GM19025 (cell line): ENCODE data around the gene PSMA6.
"Not testable (repeated sequence)": the region's sequence is repeated elsewhere in the genome, so short reads cannot be mapped to it uniquely, and the experiment has no call there.

ENCODE experiments used
- ATAC-seq: cut with Tn5 transposase; IDR thresholded peaks from one replicate; pipeline ENCODE4 v1.9.1; 2021; ENCODE audit warnings: mild to moderate bottlenecking, low read depth, moderate library complexity; ENCODE audit not compliant: unreplicated experiment

Gene PSMA6

GRCh38 chr14:35292051-35292769, at the start of gene PSMA6:
Gene PSMA6, plus strand, starts transcription at chr14:35292382. Its CDS starts 95 bp downstream, at chr14:35292477.
- peak; percentile 89 for ATAC-seq

GRCh38 chr14:35242599-35243311, 49.4 kb upstream of the PSMA6 start:
- ATAC-seq, result no peak

GRCh38 chr14:35243956-35244355, 48.2 kb upstream of the PSMA6 start:
- ATAC-seq, result no peak

GRCh38 chr14:35244542-35244941, 47.6 kb upstream of the PSMA6 start:
- no peak for ATAC-seq

GRCh38 chr14:35245051-35245450, 47.1 kb upstream of the PSMA6 start:
- no peak for ATAC-seq

- ATAC-seq, result no peak
These were observed 44.3 kb upstream of the PSMA6 start for GRCh38 chr14:35247777-35248475.

GRCh38 chr14:35248476-35248788, 43.8 kb upstream of the PSMA6 start:
- ATAC-seq, result no peak

GRCh38 chr14:35250319-35250718, 41.9 kb upstream of the PSMA6 start:
- no peak for ATAC-seq

- no peak for ATAC-seq
These were observed 39.7 kb upstream of the PSMA6 start for GRCh38 chr14:35252451-35252868.

GRCh38 chr14:35253056-35253455, 39.1 kb upstream of the PSMA6 start:
- ATAC-seq, result not testable (repeated sequence)

- ATAC-seq, result not testable (repeated sequence)
These were observed 38.1 kb upstream of the PSMA6 start for GRCh38 chr14:35254034-35254622.

- no peak for ATAC-seq
These were observed 37.4 kb upstream of the PSMA6 start for GRCh38 chr14:35254736-35255135.

- ATAC-seq, result no peak
These were observed 36.5 kb upstream of the PSMA6 start for GRCh38 chr14:35255711-35256110.

- ATAC-seq, result no peak
These were observed 34.4 kb upstream of the PSMA6 start for GRCh38 chr14:35257809-35258208.

- no peak for ATAC-seq
These were observed 33.8 kb upstream of the PSMA6 start for GRCh38 chr14:35258420-35258819.

GRCh38 chr14:35261774-35262173, 30.4 kb upstream of the PSMA6 start:
- no peak for ATAC-seq

GRCh38 chr14:35262436-35262835, 29.7 kb upstream of the PSMA6 start:
- no peak for ATAC-seq

- ATAC-seq, result no peak
These were observed 23.2 kb upstream of the PSMA6 start for GRCh38 chr14:35268946-35269345.

- ATAC-seq, result no peak
These were observed 17.4 kb upstream of the PSMA6 start for GRCh38 chr14:35274805-35275204.

GRCh38 chr14:35277179-35277578, 15.0 kb upstream of the PSMA6 start:
- ATAC-seq, result no peak

- ATAC-seq, result no peak
These were observed 12.8 kb upstream of the PSMA6 start for GRCh38 chr14:35279369-35279768.
